ENCODE results near the gene GRK1.

DNA sequence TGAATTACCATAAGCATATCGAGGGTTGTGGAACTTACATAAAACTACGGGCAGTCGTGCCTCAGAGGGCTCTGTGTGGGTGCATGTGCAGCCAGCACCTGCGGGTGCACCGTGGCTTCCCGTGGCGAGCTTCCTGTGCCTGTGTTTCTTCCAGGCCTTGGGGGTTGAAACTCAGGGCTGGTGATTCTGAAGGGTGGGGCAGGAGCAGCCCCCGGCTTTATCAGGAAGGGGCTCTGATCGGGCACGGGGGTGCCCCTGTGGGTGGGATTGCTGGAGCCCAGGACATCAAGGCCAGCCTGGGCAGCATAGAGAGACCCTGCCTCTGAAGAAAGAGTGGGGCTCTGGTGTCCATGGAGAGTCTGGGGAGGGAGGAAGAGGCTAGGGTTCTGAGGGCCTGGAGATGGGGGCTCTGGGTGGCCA is 20.1 kb upstream of the GRK1 start:
- TF ChIP-seq ZNF274 (IDR thresholded peaks at IDR 0.05; ENCODE audit: low read depth, low read length) (no peak), YY1 (IDR thresholded peaks at IDR 0.05; ENCODE audit: insufficient read depth, insufficient read length) (no peak)
